WTC11 (cell line): Measurements from ENCODE around the gene SLC5A2. TPM values are rescaled to one million over a fixed set of nuclear protein-coding genes. Genes with fewer than 3 reads are reported as not detected.

Source experiments
- ATAC-seq: fragments of 200-7000 bp; cut with Tn5 transposase; 2 replicates; pipeline ENCODE4 v1.10.0; 2021; ENCODE audit warnings: mild to moderate bottlenecking, moderate library complexity
- Bru-seq: library from RNA; stranded (reverse); fragments of 400-500 nt; gene quantifications from one replicate; lab custom pipeline; 2021; lab: Mats Ljungman, UMichigan
- CTCF ChIA-PET: fragments of 300-600 bp; sonication (Branson Sonifier 250); formaldehyde crosslinking; loops from one replicate; lab custom pipeline; 2021; ENCODE audit warnings: antibody characterized with exemption; lab: Charles Lee
- POLR2A ChIA-PET: fragments of 350-600 bp; sonication (Branson Sonifier 250); formaldehyde crosslinking; loops from one replicate; lab custom pipeline; 2021; ENCODE audit warnings: antibody characterized with exemption; lab: Charles Lee
- DNase-seq: peaks from one replicate; pipeline ENCODE4 v3.0.0; 2021; ENCODE audit warnings: low spot score
- H3K27ac Mint-ChIP-seq: 2 replicates; pipeline ENCODE4 v1.8.0; 2021; ENCODE audit warnings: mixed read lengths
- H3K27me3 Mint-ChIP-seq: 2 replicates; pipeline ENCODE4 v1.8.0; 2021; ENCODE audit warnings: low read depth, mild to moderate bottlenecking, moderate library complexity, mixed read lengths
- H3K36me3 Mint-ChIP-seq: 2 replicates; pipeline ENCODE4 v1.8.0; 2021; ENCODE audit warnings: mixed read lengths
- H3K4me1 Mint-ChIP-seq: 2 replicates; pipeline ENCODE4 v1.8.0; 2022; ENCODE audit warnings: mixed read lengths
- H3K4me3 Mint-ChIP-seq: 2 replicates; pipeline ENCODE4 v1.8.0; 2021; ENCODE audit warnings: mild to moderate bottlenecking, moderate library complexity, mixed read lengths
- H3K9me3 Mint-ChIP-seq: 2 replicates; pipeline ENCODE4 v1.8.0; 2021; ENCODE audit warnings: mixed read lengths
- AR ChIP-seq: fragments of 250-450 bp; sonication (Bioruptor Pico); IDR thresholded peaks from 2 replicates; pipeline ENCODE4 v1.9.0; 2021; ENCODE audit warnings: mild to moderate bottlenecking
- ATF2 ChIP-seq: sonication (generic); formaldehyde crosslinking; IDR thresholded peaks from 2 replicates; pipeline ENCODE4 v1.8.1; 2022; ENCODE audit warnings: low read depth, missing genetic modification reagents, borderline replicate concordance
- E2F1 ChIP-seq: sonication (generic); formaldehyde crosslinking; IDR thresholded peaks from 2 replicates; pipeline ENCODE4 v1.8.0; 2022; ENCODE audit warnings: mild to moderate bottlenecking, missing genetic modification reagents
- E2F5 ChIP-seq: sonication (generic); formaldehyde crosslinking; IDR thresholded peaks from 2 replicates; pipeline ENCODE4 v1.8.1; 2022; ENCODE audit warnings: mild to moderate bottlenecking, moderate library complexity, missing genetic modification reagents
- ELF4 ChIP-seq: sonication (generic); formaldehyde crosslinking; IDR thresholded peaks from 2 replicates; pipeline ENCODE4 v1.8.1; 2022; ENCODE audit warnings: low read depth, mild to moderate bottlenecking, moderate library complexity, missing genetic modification reagents
- ERG ChIP-seq: fragments of 250-450 bp; sonication (Bioruptor Pico); IDR thresholded peaks from 2 replicates; pipeline ENCODE4 v1.8.0; 2021; ENCODE audit warnings: mild to moderate bottlenecking
- GABPB1 ChIP-seq: sonication (generic); formaldehyde crosslinking; IDR thresholded peaks from 2 replicates; pipeline ENCODE4 v1.8.1; 2023; ENCODE audit warnings: mild to moderate bottlenecking, missing genetic modification reagents
- GRHL2 ChIP-seq: fragments of 250-450 bp; sonication (Bioruptor Pico); IDR thresholded peaks from 2 replicates; pipeline ENCODE4 v1.8.0; 2022; ENCODE audit warnings: mild to moderate bottlenecking, moderate library complexity; ENCODE audit not compliant: insufficient replicate concordance, severe bottlenecking
- IRF2 ChIP-seq: sonication (generic); formaldehyde crosslinking; IDR thresholded peaks from 2 replicates; pipeline ENCODE4 v1.8.0; 2022; ENCODE audit warnings: low read depth, missing genetic modification reagents, borderline replicate concordance
- JAZF1 ChIP-seq: fragments of 250-450 bp; sonication (Bioruptor Pico); IDR thresholded peaks from 2 replicates; pipeline ENCODE4 v1.9.0; 2021; ENCODE audit warnings: moderate library complexity, mild to moderate bottlenecking, inconsistent platforms
- JUN ChIP-seq: sonication (generic); formaldehyde crosslinking; IDR thresholded peaks from 2 replicates; pipeline ENCODE4 v1.8.0; 2023; ENCODE audit warnings: mild to moderate bottlenecking, missing genetic modification reagents
- ZNF138 ChIP-seq: sonication (generic); formaldehyde crosslinking; conservative IDR thresholded peaks from 2 replicates; pipeline ENCODE4 v1.8.1; 2022; ENCODE audit warnings: mild to moderate bottlenecking, moderate library complexity, missing genetic modification reagents
- ZNF423 ChIP-seq: fragments of 250-450 bp; sonication (Bioruptor Pico); IDR thresholded peaks from 2 replicates; pipeline ENCODE4 v2.1.2; 2022; ENCODE audit warnings: mild to moderate bottlenecking, moderate library complexity
- ZNF425 ChIP-seq: fragments of 250-450 bp; sonication (Bioruptor Pico); conservative IDR thresholded peaks from 2 replicates; pipeline ENCODE4 v1.9.0; 2021; ENCODE audit warnings: mild to moderate bottlenecking
- ZSCAN18 ChIP-seq: fragments of 250-450 bp; sonication (Bioruptor Pico); IDR thresholded peaks from 2 replicates; pipeline ENCODE4 v2.1.2; 2022; ENCODE audit warnings: mild to moderate bottlenecking, moderate library complexity
- long read RNA-seq, 3 experiments: library from RNA in 1 of 3; library from capped mRNA in 1 of 3; library from polyadenylated mRNA in 1 of 3; unstranded in 2 of 3; stranded (forward) in 1 of 3; transcript quantifications; one replicate each; pipeline ENCODE4 v2.0.0, GENCODE V29; 2021
- total RNA-seq: library from RNA; stranded (reverse); gene quantifications from 3 replicates; pipeline ENCODE4 v1.2.3, GENCODE V29; 2021

SLC5A2 gene
- 0.83 to 1.7 TPM (median 1.1 TPM) in 3 replicates for total RNA-seq
- Bru-seq, nascent RNA: percentile 24 among the genes with signal in this experiment
- long read RNA-seq, experiment 1, partial matches to known transcripts: 4 of 5 reads
- long read RNA-seq, experiment 1, other reads (novel, unspliced or antisense): 1 of 5 reads
- long read RNA-seq, experiment 2, partial matches to known transcripts: 1 of 1 reads
- long read RNA-seq, experiment 2, other reads (novel, unspliced or antisense): 0 of 1 reads
- long read RNA-seq, experiment 3, partial matches to known transcripts: 1 of 1 reads
- long read RNA-seq, experiment 3, other reads (novel, unspliced or antisense): 0 of 1 reads

- DNase-seq: no peak
- Mint-ChIP-seq H3K27ac (no peak within 1 kb of the TSS), H3K4me1 (peaks cover 9% of the 10 kb centered on the region), H3K36me3 (no peaks in the 10 kb centered on the region), H3K9me3 (no peaks in the 10 kb centered on the region), H3K27me3 (peaks cover 91% of the 10 kb centered on the region), H3K4me3 (no peak within 1 kb of the TSS)
- ChIA-PET POLR2A (no interaction called here), CTCF (interaction anchor here (1.8 to 13.1 kb wide), 2 partner anchors 10 to 26 kb away, joined by 4 to 221 read pairs; partner anchors contain the start of gene ARMC5)
- no peak for ATAC-seq
- TF ChIP-seq GABPB1 (CRISPR knock-in tag): no peak
- no peak for TF ChIP-seq ZSCAN18
- TF ChIP-seq, all 79 proteins: peak for 0
These were observed at the start of gene SLC5A2 for GRCh38 chr16:31483081-31483480. Gene SLC5A2 (plus strand): TSS chr16:31483123. CDS start chr16:31483137, 14 bp downstream.

- Mint-ChIP-seq H3K4me3 (no peak overlapping the region), H3K9me3 (no peaks in the 10 kb centered on the region), H3K4me1 (peaks cover 1% of the 10 kb centered on the region; the same call in 1 of the 2 replicates), H3K27ac (no peak overlapping the region; the same call in 1 of the 2 replicates), H3K27me3 (peaks cover 6% of the 10 kb centered on the region; the same call in 1 of the 2 replicates), H3K36me3 (no peaks in the 10 kb centered on the region)
- TF ChIP-seq E2F1 (no peak), JUN (no peak), ERG (no peak), JAZF1 (no peak), ELF4 (no peak), ZNF138 (CRISPR knock-in tag) (no peak), GRHL2 (no peak)
- DNase-seq (no peak), ATAC-seq (peak; percentile 38; the same call in 1 of the 2 replicates)
- ChIA-PET POLR2A (no interaction called here), CTCF (interaction anchor here (1.0 to 1.6 kb wide), 3 partner anchors 16 to 93 kb away, joined by 4 to 6 read pairs (median 5); no protein-coding TSS in a partner anchor)
These were observed 47.3 kb upstream of the SLC5A2 start for GRCh38 chr16:31435341-31436220.

- ChIA-PET POLR2A (interaction anchor here (0.6 kb wide), 1 partner anchor 15 kb away, joined by 5 read pairs; no protein-coding TSS in a partner anchor), CTCF (interaction anchor here (1.0 to 1.6 kb wide), 4 partner anchors 15 to 234 kb away, joined by 3 to 6 read pairs (median 4); no protein-coding TSS in a partner anchor)
- peak; percentile 16; the same call in 1 of the 2 replicates for ATAC-seq
- H3K4me3 Mint-ChIP-seq: no peak overlapping the region
- H3K36me3 Mint-ChIP-seq: no peaks in the 10 kb centered on the region
- H3K4me1 Mint-ChIP-seq: no peaks in the 10 kb centered on the region; the same call in 1 of the 2 replicates
- no peaks in the 10 kb centered on the region for H3K9me3 Mint-ChIP-seq
- no peak overlapping the region for H3K27ac Mint-ChIP-seq
- peaks cover 6% of the 10 kb centered on the region; the same call in 1 of the 2 replicates for H3K27me3 Mint-ChIP-seq
- DNase-seq: no peak
- no peak for TF ChIP-seq ZNF425
- no peak for TF ChIP-seq E2F5
- TF ChIP-seq JUN: no peak
- no peak for TF ChIP-seq AR (CRISPR knock-in tag)
- TF ChIP-seq IRF2: no peak
- TF ChIP-seq ZNF423 (CRISPR knock-in tag): no peak
- no peak for TF ChIP-seq ATF2 (CRISPR knock-in tag)
These were observed 46.5 kb upstream of the SLC5A2 start for GRCh38 chr16:31436221-31437045.
